IMR-90 (cell line): ENCODE measurements around the gene SH3BP4.

Experiments
- BHLHE40 ChIP-seq: fragments of 150-350 bp; IDR thresholded peaks from 2 replicates; pipeline ENCODE4 v1.6.1; 2016; ENCODE audit warnings: mild to moderate bottlenecking, low read depth, low read length
- CEBPB ChIP-seq: IDR thresholded peaks from 2 replicates; pipeline ENCODE4 v1.6.1; 2012; ENCODE audit warnings: low read depth, low read length, improper control_type of control experiment
- CHD1 ChIP-seq: IDR thresholded peaks from 2 replicates; pipeline ENCODE4 v1.6.1; 2012; ENCODE audit warnings: low read depth, low read length, improper control_type of control experiment
- CTCF ChIP-seq: conservative IDR thresholded peaks from 2 replicates; pipeline ENCODE4 v1.5.1; 2012; ENCODE audit warnings: mild to moderate bottlenecking, low read depth, low read length, improper control_type of control experiment
- ELK1 ChIP-seq: fragments of 150-350 bp; IDR thresholded peaks from 2 replicates; pipeline ENCODE4 v1.6.1; 2016; ENCODE audit warnings: low read depth, mild to moderate bottlenecking, low read length, moderate library complexity, borderline replicate concordance
- FOS ChIP-seq: fragments of 150-350 bp; IDR thresholded peaks from 2 replicates; pipeline ENCODE4 v1.6.1; 2016; ENCODE audit warnings: low read depth, low read length
- MAZ ChIP-seq: IDR thresholded peaks from 2 replicates; pipeline ENCODE4 v1.6.1; 2012; ENCODE audit warnings: low read depth, mild to moderate bottlenecking, low read length, improper control_type of control experiment, moderate library complexity, borderline replicate concordance
- MXI1 ChIP-seq: IDR thresholded peaks from 2 replicates; pipeline ENCODE4 v1.6.1; 2012; ENCODE audit warnings: low read depth, mild to moderate bottlenecking, low read length, moderate library complexity, borderline replicate concordance
- NFE2L2 ChIP-seq: fragments of 150-350 bp; IDR thresholded peaks from 2 replicates; pipeline ENCODE4 v1.6.1; 2016; ENCODE audit warnings: low read depth, mild to moderate bottlenecking, low read length
- POLR2A ChIP-seq: IDR thresholded peaks from 2 replicates; pipeline ENCODE4 v1.6.1; 2012; ENCODE audit warnings: mild to moderate bottlenecking, low read depth, low read length
- RAD21 ChIP-seq: IDR thresholded peaks from 2 replicates; pipeline ENCODE4 v1.6.1; 2012; ENCODE audit warnings: low read length, improper control_type of control experiment
- RFX5 ChIP-seq: IDR thresholded peaks from 2 replicates; pipeline ENCODE4 v1.8.0; 2012; ENCODE audit warnings: low read depth, mild to moderate bottlenecking, low read length, moderate library complexity
- SMC3 ChIP-seq: fragments of 150-350 bp; IDR thresholded peaks from 2 replicates; pipeline ENCODE4 v1.6.1; 2016; ENCODE audit warnings: low read depth, mild to moderate bottlenecking, antibody characterized with exemption, low read length, moderate library complexity
- USF2 ChIP-seq: fragments of 150-350 bp; IDR thresholded peaks from 2 replicates; pipeline ENCODE4 v1.6.1; 2017; ENCODE audit warnings: mild to moderate bottlenecking, antibody characterized with exemption, low read length, low read depth

- no peak for TF ChIP-seq CTCF
- no peak for TF ChIP-seq RFX5
- TF ChIP-seq POLR2A = no peak
- no peak for TF ChIP-seq NFE2L2
- TF ChIP-seq ELK1 = no peak
- TF ChIP-seq CHD1 = no peak
- no peak for TF ChIP-seq FOS
- TF ChIP-seq MAZ = no peak
- TF ChIP-seq USF2 = no peak
- TF ChIP-seq SMC3 = no peak
- TF ChIP-seq RAD21 = no peak
- TF ChIP-seq BHLHE40 = no peak
- TF ChIP-seq CEBPB = no peak
- no peak for TF ChIP-seq MXI1
Observed at GRCh38 chr2:234910186-234910679, 41.6 kb upstream of the SH3BP4 start.
